C4-2B (cell line): ENCODE measurements around the gene PIR.

Source experiments
- H3K27ac ChIP-seq: fragments of 450-650 bp; 2 replicates; pipeline ENCODE4 v1.5.1; 2017
- CTCF ChIP-seq: fragments of 450-650 bp; conservative IDR thresholded peaks from 2 replicates; pipeline ENCODE4 v1.5.1; 2017; ENCODE audit warnings: mild to moderate bottlenecking
- ZFX ChIP-seq: fragments of 450-650 bp; IDR thresholded peaks from 2 replicates; pipeline ENCODE4 v1.6.1; 2017

Gene PIR

GRCh38 chrX:15438332-15438731 is 54.8 kb downstream of the PIR start:
- no peak overlapping the region for H3K27ac ChIP-seq
- TF ChIP-seq ZFX (no peak), CTCF (no peak)

GRCh38 chrX:15437724-15438123 is 55.4 kb downstream of the PIR start:
- H3K27ac ChIP-seq, result no peak overlapping the region
- TF ChIP-seq ZFX, result no peak
- no peak for TF ChIP-seq CTCF

GRCh38 chrX:15435836-15436619 is 57.1 kb downstream of the PIR start:
- no peak for TF ChIP-seq ZFX
- no peak for TF ChIP-seq CTCF

GRCh38 chrX:15434205-15434604 is 58.9 kb downstream of the PIR start:
- TF ChIP-seq ZFX (no peak), CTCF (no peak)

More at GRCh38 chrX:15435836-15436619, 57.1 kb downstream of the PIR start:
- H3K27ac ChIP-seq, result no peak overlapping the region

GRCh38 chrX:15430584-15430983 is 62.5 kb downstream of the PIR start:
- TF ChIP-seq CTCF, result no peak
- no peak for TF ChIP-seq ZFX
- no peak overlapping the region for H3K27ac ChIP-seq

More at GRCh38 chrX:15434205-15434604, 58.9 kb downstream of the PIR start:
- no peak overlapping the region for H3K27ac ChIP-seq

GRCh38 chrX:15430076-15430475 is 63.1 kb downstream of the PIR start:
- H3K27ac ChIP-seq, result no peak overlapping the region
- TF ChIP-seq ZFX (no peak), CTCF (no peak)

GRCh38 chrX:15425024-15425423 is 68.1 kb downstream of the PIR start:
- TF ChIP-seq ZFX, result no peak
- TF ChIP-seq CTCF, result no peak
- no peak overlapping the region for H3K27ac ChIP-seq
